HepG2 (cell line): ENCODE results near the gene NACC2. TPM values are rescaled to one million over a fixed set of nuclear protein-coding genes. Genes with fewer than 3 reads are reported as not detected.

Experiments
- ATF7 ChIP-seq, 2 experiments: fragments of 450-650 bp in 1 of 2; sonication (generic) in 1 of 2; formaldehyde crosslinking in 1 of 2; IDR thresholded peaks; 2 replicates each; pipeline versions ENCODE4 v1.4.0 to v1.6.1; 2016 to 2020; ENCODE audit warnings: antibody characterized with exemption in 1 of 2, mild to moderate bottlenecking in 1 of 2, missing genetic modification reagents in 1 of 2
- ETV5 ChIP-seq: IDR thresholded peaks from 2 replicates; pipeline ENCODE4 v1.6.1; 2018; ENCODE audit warnings: missing biosample characterization, missing genetic modification reagents, inconsistent platforms, borderline replicate concordance
- GABPB1 ChIP-seq: IDR thresholded peaks from 2 replicates; pipeline ENCODE4 v1.6.1; 2016; ENCODE audit warnings: mild to moderate bottlenecking, missing genetic modification reagents, moderate library complexity, missing compliant biosample characterization
- MED8 ChIP-seq: sonication (generic); formaldehyde crosslinking; IDR thresholded peaks from 2 replicates; pipeline ENCODE4 v1.8.1; 2023; ENCODE audit warnings: mild to moderate bottlenecking, missing genetic modification reagents; ENCODE audit not compliant: insufficient replicate concordance
- MIER2 ChIP-seq: IDR thresholded peaks from 2 replicates; pipeline ENCODE4 v1.6.1; 2016; ENCODE audit warnings: missing biosample characterization, missing genetic modification reagents
- MTA1 ChIP-seq: sonication (generic); formaldehyde crosslinking; IDR thresholded peaks from 2 replicates; pipeline ENCODE4 v1.4.0; 2020; ENCODE audit warnings: missing genetic modification reagents, mild to moderate bottlenecking, borderline replicate concordance
- NR2F6 ChIP-seq, 2 experiments: IDR thresholded peaks; 2 replicates each; pipeline ENCODE4 v1.6.1; 2016; ENCODE audit warnings: antibody characterized with exemption in 1 of 2, mild to moderate bottlenecking in 1 of 2
- RXRB ChIP-seq: IDR thresholded peaks from 2 replicates; pipeline ENCODE4 v1.6.1; 2016; ENCODE audit warnings: borderline replicate concordance, missing genetic modification reagents, missing compliant biosample characterization
- TAF1 ChIP-seq: sonication (generic); formaldehyde crosslinking; IDR thresholded peaks from 2 replicates; pipeline ENCODE4 v1.4.0; 2020; ENCODE audit warnings: missing genetic modification reagents
- YY1 ChIP-seq: IDR thresholded peaks from 2 replicates; pipeline ENCODE4 v1.6.1; 2011; ENCODE audit warnings: low read length, low read depth, moderate library complexity, mild to moderate bottlenecking; ENCODE audit not compliant: insufficient read depth, insufficient replicate concordance
- ZMAT3 ChIP-seq: sonication (generic); formaldehyde crosslinking; conservative IDR thresholded peaks from 2 replicates; pipeline ENCODE4 v1.7.0; 2021; ENCODE audit warnings: missing genetic modification reagents
- ZMYM4 ChIP-seq: sonication (generic); formaldehyde crosslinking; IDR thresholded peaks from 2 replicates; pipeline ENCODE4 v1.8.1; 2023; ENCODE audit warnings: mild to moderate bottlenecking, missing genetic modification reagents
- ZNF20 ChIP-seq: sonication (generic); formaldehyde crosslinking; IDR thresholded peaks from 2 replicates; pipeline ENCODE4 v1.4.0; 2020; ENCODE audit warnings: mild to moderate bottlenecking, moderate library complexity, missing genetic modification reagents
- ZNF616 ChIP-seq: sonication (generic); formaldehyde crosslinking; IDR thresholded peaks from 2 replicates; pipeline ENCODE4 v1.5.0; 2020; ENCODE audit warnings: low read depth, mild to moderate bottlenecking, missing genetic modification reagents
- ZNF746 ChIP-seq: sonication (generic); formaldehyde crosslinking; IDR thresholded peaks from 2 replicates; pipeline ENCODE4 v1.8.0; 2022; ENCODE audit warnings: mild to moderate bottlenecking, missing genetic modification reagents
- ZNF775 ChIP-seq: sonication (generic); formaldehyde crosslinking; IDR thresholded peaks from 2 replicates; pipeline ENCODE4 v1.4.0; 2020; ENCODE audit warnings: missing genetic modification reagents, mild to moderate bottlenecking, moderate library complexity, borderline replicate concordance
- ZNF879 ChIP-seq: sonication (generic); formaldehyde crosslinking; IDR thresholded peaks from 2 replicates; pipeline ENCODE4 v1.8.1; 2023; ENCODE audit warnings: missing genetic modification reagents
- polyA plus RNA-seq, 8 experiments: library from polyadenylated mRNA; depleted of rRNA in 3 of 8; stranded (reverse) in 7 of 8; unstranded in 1 of 8; fragments of >200 nt; fragmentation: Illumina TruSeq in 4 of 8; extraction: Trizol in 4 of 8; gene quantifications; 2 replicates each; pipeline versions ENCODE4 v1.2.1 to v1.2.3, GENCODE V29; 2011 to 2016; ENCODE audit warnings: low read depth in 4 of 8, missing spikeins in 1 of 8, mixed read lengths in 1 of 8; ENCODE audit not compliant: insufficient read depth in 1 of 8
- total RNA-seq, 5 experiments: library from RNA; depleted of rRNA; stranded (reverse); fragments of >200 nt; fragmentation: Illumina TruSeq; extraction: Trizol; gene quantifications; 2 replicates each; pipeline ENCODE4 v1.2.3, GENCODE V29; 2016; ENCODE audit warnings: low read depth in 1 of 5
- TF ChIP-seq, protein P1 (sequence below): sonication (generic); formaldehyde crosslinking; IDR thresholded peaks from 2 replicates; pipeline ENCODE4 v1.4.0; 2020; ENCODE audit warnings: missing genetic modification reagents, borderline replicate concordance
- TF ChIP-seq, protein P2 (sequence below): sonication (generic); formaldehyde crosslinking; IDR thresholded peaks from 2 replicates; pipeline ENCODE4 v1.5.0; 2020; ENCODE audit warnings: mild to moderate bottlenecking, missing genetic modification reagents, borderline replicate concordance
- TF ChIP-seq, protein P3 (sequence below): IDR thresholded peaks from 2 replicates; pipeline ENCODE4 v1.6.1; 2016; ENCODE audit warnings: mild to moderate bottlenecking, missing biosample characterization, missing genetic modification reagents
- TF ChIP-seq, protein P4 (sequence below): sonication (generic); formaldehyde crosslinking; IDR thresholded peaks from 2 replicates; pipeline ENCODE4 v1.5.0; 2020; ENCODE audit warnings: mild to moderate bottlenecking, missing genetic modification reagents

The NACC2 gene
- total and polyA plus RNA-seq, 2 of the 13 experiments (the other 11 are each of a cell fraction or from before 2014, with no cell fraction given): 5.9 to 12.3 TPM

DNA sequence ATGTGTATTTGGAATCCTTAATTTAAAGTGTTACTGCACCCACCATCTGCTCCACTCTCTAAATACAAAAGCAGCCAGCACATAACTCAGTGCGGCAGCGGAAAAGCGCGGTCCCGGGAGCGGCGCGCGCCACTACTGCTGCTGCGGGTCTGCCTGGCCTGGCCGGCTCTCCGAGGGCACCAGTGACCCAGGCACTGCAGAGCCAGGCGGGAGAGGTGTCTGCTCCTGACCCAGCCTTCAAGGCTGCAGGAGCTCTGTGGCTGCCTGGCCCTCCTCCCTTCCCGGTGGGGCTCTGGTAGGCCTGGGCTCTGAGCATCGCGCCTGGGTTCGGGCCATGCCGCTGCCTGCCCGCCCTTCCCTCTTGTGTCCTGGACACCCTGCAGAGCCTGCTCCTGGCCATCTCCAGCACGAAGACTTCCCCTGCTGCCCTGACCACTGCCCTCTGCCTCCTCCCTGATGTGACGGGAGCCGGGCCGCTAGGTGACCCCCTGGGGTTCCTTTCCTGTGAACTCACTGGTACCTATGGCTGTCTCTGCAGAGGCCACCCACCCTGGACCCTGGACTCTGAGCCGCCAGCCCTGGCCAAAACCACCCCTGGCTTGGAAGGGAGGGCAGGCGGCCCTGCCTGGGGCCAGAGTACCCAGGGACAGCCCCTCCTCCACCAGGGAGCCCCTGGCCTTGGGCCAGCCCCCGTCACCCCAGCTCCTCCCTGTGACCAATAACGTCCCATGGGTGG lies 101.2 kb downstream of the NACC2 start (continued):
- TF ChIP-seq, protein P1, sequence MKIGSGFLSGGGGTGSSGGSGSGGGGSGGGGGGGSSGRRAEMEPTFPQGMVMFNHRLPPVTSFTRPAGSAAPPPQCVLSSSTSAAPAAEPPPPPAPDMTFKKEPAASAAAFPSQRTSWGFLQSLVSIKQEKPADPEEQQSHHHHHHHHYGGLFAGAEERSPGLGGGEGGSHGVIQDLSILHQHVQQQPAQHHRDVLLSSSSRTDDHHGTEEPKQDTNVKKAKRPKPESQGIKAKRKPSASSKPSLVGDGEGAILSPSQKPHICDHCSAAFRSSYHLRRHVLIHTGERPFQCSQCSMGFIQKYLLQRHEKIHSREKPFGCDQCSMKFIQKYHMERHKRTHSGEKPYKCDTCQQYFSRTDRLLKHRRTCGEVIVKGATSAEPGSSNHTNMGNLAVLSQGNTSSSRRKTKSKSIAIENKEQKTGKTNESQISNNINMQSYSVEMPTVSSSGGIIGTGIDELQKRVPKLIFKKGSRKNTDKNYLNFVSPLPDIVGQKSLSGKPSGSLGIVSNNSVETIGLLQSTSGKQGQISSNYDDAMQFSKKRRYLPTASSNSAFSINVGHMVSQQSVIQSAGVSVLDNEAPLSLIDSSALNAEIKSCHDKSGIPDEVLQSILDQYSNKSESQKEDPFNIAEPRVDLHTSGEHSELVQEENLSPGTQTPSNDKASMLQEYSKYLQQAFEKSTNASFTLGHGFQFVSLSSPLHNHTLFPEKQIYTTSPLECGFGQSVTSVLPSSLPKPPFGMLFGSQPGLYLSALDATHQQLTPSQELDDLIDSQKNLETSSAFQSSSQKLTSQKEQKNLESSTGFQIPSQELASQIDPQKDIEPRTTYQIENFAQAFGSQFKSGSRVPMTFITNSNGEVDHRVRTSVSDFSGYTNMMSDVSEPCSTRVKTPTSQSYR: peak; percentile 92
- TF ChIP-seq ZNF746 (CRISPR knock-in tag): peak; percentile 99
- TF ChIP-seq MED8 (CRISPR knock-in tag): peak; percentile 91
- peak; percentile 86 for TF ChIP-seq RXRB (CRISPR knock-in tag)
- TF ChIP-seq NR2F6 (IDR thresholded peaks at IDR 0.05): peak; percentile 79
- peak; percentile 87 for TF ChIP-seq NR2F6 (CRISPR knock-in tag; IDR thresholded peaks at IDR 0.05)
- TF ChIP-seq, protein P2, sequence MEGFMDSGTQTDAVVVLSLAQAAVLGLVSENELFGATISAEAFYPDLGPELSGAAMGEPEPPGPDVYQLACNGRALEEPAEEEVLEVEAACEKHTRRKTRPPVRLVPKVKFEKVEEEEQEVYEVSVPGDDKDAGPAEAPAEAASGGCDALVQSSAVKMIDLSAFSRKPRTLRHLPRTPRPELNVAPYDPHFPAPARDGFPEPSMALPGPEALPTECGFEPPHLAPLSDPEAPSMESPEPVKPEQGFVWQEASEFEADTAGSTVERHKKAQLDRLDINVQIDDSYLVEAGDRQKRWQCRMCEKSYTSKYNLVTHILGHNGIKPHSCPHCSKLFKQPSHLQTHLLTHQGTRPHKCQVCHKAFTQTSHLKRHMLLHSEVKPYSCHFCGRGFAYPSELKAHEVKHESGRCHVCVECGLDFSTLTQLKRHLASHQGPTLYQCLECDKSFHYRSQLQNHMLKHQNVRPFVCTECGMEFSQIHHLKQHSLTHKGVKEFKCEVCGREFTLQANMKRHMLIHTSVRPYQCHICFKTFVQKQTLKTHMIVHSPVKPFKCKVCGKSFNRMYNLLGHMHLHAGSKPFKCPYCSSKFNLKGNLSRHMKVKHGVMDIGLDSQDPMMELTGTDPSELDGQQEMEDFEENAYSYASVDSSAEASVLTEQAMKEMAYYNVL (CRISPR knock-in tag): peak; percentile 75
- TF ChIP-seq YY1: peak; percentile 51
- TF ChIP-seq ZNF20: peak; percentile 70; the same call in 1 of the 2 replicates
- peak; percentile 80; the same call in 1 of the 2 replicates for TF ChIP-seq MTA1 (CRISPR knock-in tag)
- 0 out of 2 replicates have a peak, but pooled peaks have one; percentile 60 for TF ChIP-seq ZMAT3 (CRISPR knock-in tag)
- TF ChIP-seq ETV5 (CRISPR knock-in tag): peak; percentile 49
- TF ChIP-seq ZNF775: no peak
- peak; percentile 39; the same call in 1 of the 2 replicates for TF ChIP-seq MIER2 (CRISPR knock-in tag)
- peak; percentile 58; the same call in 1 of the 2 replicates for TF ChIP-seq ZNF879 (CRISPR knock-in tag)
- peak; percentile 77 for TF ChIP-seq GABPB1
- TF ChIP-seq, protein P3, sequence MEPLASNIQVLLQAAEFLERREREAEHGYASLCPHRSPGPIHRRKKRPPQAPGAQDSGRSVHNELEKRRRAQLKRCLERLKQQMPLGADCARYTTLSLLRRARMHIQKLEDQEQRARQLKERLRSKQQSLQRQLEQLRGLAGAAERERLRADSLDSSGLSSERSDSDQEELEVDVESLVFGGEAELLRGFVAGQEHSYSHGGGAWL (CRISPR knock-in tag): peak; percentile 12; the same call in 1 of the 2 replicates
- peak; percentile 89 for TF ChIP-seq TAF1 (CRISPR knock-in tag)
- TF ChIP-seq ZMYM4 (CRISPR knock-in tag): peak; percentile 74
- no peak for TF ChIP-seq ATF7 (IDR thresholded peaks at IDR 0.05)
- peak; percentile 49; the same call in 1 of the 2 replicates for TF ChIP-seq ATF7 (CRISPR knock-in tag; IDR thresholded peaks at IDR 0.05)
- TF ChIP-seq, protein P4, sequence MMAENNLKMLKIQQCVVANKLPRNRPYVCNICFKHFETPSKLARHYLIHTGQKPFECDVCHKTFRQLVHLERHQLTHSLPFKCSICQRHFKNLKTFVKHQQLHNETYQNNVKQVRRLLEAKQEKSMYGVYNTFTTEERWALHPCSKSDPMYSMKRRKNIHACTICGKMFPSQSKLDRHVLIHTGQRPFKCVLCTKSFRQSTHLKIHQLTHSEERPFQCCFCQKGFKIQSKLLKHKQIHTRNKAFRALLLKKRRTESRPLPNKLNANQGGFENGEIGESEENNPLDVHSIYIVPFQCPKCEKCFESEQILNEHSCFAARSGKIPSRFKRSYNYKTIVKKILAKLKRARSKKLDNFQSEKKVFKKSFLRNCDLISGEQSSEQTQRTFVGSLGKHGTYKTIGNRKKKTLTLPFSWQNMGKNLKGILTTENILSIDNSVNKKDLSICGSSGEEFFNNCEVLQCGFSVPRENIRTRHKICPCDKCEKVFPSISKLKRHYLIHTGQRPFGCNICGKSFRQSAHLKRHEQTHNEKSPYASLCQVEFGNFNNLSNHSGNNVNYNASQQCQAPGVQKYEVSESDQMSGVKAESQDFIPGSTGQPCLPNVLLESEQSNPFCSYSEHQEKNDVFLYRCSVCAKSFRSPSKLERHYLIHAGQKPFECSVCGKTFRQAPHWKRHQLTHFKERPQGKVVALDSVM (CRISPR knock-in tag): peak; percentile 49; the same call in 1 of the 2 replicates
- no peak for TF ChIP-seq ZNF616 (CRISPR knock-in tag)
